ENCODE data around the gene TRPC4. TPM values are rescaled to one million over a fixed set of nuclear protein-coding genes. Genes with fewer than 3 reads are reported as not detected.

TRPC4 gene
- total RNA-seq, 1 experiment from 2014 or later: 0.10 TPM

DNA sequence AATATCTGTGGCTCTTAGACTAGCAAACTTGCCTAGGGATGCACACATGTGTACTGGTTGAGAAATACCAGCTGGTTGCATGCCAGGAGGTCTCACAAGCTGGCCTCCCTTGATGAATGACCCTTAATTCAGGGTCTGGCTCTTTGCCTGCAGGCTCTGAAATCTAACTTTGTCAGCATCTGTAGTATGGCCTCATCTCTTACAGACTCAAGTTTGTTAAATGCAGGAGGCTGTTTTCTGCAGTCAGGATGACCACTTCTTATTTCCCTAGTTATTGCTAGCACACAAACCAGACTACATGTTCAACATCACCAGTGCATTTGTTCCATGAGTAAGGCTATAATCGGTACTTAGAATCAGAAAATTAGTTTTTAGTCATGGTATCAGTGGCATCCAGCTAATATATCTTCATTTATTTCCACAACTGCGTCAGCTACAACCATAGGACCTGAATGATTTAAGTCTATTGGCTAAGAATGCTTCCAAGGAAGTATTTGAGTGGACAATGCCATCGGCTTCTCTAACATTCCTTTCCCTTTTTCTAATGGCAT, 247.7 kb downstream of the TRPC4 start:
- no peak overlapping the region for H3K4me3 ChIP-seq (ENCODE audit: low read depth in 2 of 2, low read length in 2 of 2)
- no peaks in the 10 kb centered on the region for H3K27me3 ChIP-seq (ENCODE audit: control insufficient read depth, insufficient read depth, low read length)
- no peaks in the 10 kb centered on the region for H3K9me3 ChIP-seq (ENCODE audit: control insufficient read depth, insufficient read depth, low read depth, low read length)
- no peak overlapping the region for H3K27ac ChIP-seq (ENCODE audit: low read length)
- ChIA-PET POLR2A (no interaction called here), CTCF (no interaction called here)
- DNase-seq (ENCODE audit: low read depth, low spot score): no peak
- no peak for ATAC-seq
- BruUV-seq (replicated peaks): no TSS peak
- TF ChIP-seq, protein P1, sequence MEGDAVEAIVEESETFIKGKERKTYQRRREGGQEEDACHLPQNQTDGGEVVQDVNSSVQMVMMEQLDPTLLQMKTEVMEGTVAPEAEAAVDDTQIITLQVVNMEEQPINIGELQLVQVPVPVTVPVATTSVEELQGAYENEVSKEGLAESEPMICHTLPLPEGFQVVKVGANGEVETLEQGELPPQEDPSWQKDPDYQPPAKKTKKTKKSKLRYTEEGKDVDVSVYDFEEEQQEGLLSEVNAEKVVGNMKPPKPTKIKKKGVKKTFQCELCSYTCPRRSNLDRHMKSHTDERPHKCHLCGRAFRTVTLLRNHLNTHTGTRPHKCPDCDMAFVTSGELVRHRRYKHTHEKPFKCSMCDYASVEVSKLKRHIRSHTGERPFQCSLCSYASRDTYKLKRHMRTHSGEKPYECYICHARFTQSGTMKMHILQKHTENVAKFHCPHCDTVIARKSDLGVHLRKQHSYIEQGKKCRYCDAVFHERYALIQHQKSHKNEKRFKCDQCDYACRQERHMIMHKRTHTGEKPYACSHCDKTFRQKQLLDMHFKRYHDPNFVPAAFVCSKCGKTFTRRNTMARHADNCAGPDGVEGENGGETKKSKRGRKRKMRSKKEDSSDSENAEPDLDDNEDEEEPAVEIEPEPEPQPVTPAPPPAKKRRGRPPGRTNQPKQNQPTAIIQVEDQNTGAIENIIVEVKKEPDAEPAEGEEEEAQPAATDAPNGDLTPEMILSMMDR (IDR thresholded peaks at IDR 0.05): no peak
- TF ChIP-seq, protein P2, sequence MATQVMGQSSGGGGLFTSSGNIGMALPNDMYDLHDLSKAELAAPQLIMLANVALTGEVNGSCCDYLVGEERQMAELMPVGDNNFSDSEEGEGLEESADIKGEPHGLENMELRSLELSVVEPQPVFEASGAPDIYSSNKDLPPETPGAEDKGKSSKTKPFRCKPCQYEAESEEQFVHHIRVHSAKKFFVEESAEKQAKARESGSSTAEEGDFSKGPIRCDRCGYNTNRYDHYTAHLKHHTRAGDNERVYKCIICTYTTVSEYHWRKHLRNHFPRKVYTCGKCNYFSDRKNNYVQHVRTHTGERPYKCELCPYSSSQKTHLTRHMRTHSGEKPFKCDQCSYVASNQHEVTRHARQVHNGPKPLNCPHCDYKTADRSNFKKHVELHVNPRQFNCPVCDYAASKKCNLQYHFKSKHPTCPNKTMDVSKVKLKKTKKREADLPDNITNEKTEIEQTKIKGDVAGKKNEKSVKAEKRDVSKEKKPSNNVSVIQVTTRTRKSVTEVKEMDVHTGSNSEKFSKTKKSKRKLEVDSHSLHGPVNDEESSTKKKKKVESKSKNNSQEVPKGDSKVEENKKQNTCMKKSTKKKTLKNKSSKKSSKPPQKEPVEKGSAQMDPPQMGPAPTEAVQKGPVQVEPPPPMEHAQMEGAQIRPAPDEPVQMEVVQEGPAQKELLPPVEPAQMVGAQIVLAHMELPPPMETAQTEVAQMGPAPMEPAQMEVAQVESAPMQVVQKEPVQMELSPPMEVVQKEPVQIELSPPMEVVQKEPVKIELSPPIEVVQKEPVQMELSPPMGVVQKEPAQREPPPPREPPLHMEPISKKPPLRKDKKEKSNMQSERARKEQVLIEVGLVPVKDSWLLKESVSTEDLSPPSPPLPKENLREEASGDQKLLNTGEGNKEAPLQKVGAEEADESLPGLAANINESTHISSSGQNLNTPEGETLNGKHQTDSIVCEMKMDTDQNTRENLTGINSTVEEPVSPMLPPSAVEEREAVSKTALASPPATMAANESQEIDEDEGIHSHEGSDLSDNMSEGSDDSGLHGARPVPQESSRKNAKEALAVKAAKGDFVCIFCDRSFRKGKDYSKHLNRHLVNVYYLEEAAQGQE (IDR thresholded peaks at IDR 0.05; ENCODE audit: insufficient read depth in 1 of 2, low read depth in 2 of 2, low read length in 1 of 2): no peak
- TF ChIP-seq POLR2AphosphoS5 (IDR thresholded peaks at IDR 0.05; ENCODE audit: low read depth, low read length) (no peak), SIN3A (IDR thresholded peaks at IDR 0.05; ENCODE audit: borderline replicate concordance, insufficient read depth, low read depth, low read length) (no peak), TCF7L2 (IDR thresholded peaks at IDR 0.05; ENCODE audit: low read depth, low read length) (no peak)
- H3K36me3 ChIP-seq (ENCODE audit: control insufficient read depth, insufficient read depth, low read length): no peaks in the 10 kb centered on the region
- in situ Hi-C loops (cut with HindIII; ENCODE audit: low pct_unique_long_range_greater_than_20kb, low sequenced_read_pairs): no loop called here
- intact Hi-C loops (cut with micrococcal nuclease; ENCODE audit: unreplicated experiment): no loop called here
- no peaks in the 10 kb centered on the region for H3K4me1 ChIP-seq (ENCODE audit: control insufficient read depth, insufficient read depth, low read length)

DNA sequence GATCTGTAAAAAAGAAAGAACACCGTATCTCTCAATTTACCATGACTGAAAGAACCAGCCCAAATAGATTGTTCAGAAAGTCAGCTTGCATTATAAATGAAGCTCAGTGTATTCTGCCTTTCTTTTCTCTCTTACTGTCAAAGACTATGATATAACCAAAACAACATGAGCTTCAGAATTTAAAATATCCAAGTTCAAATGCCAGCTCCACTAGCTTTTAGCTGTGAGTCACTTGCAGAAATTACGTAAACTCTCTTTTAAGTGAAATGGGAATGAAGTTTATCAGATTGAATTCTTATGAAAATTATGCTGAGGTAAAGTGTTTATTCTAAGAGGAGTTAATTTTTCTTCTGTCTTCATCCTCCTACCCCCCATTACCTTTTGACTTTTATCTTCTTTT, 251.0 kb downstream of the TRPC4 start:
- no peaks in the 10 kb centered on the region for H3K36me3 ChIP-seq (ENCODE audit: control insufficient read depth, insufficient read depth, low read length)
- H3K9me3 ChIP-seq (ENCODE audit: control insufficient read depth, insufficient read depth, low read depth, low read length): no peaks in the 10 kb centered on the region
- H3K27me3 ChIP-seq (ENCODE audit: control insufficient read depth, insufficient read depth, low read length): no peaks in the 10 kb centered on the region
- H3K4me1 ChIP-seq (ENCODE audit: control insufficient read depth, insufficient read depth, low read length): no peaks in the 10 kb centered on the region
- intact Hi-C loops (cut with micrococcal nuclease; ENCODE audit: unreplicated experiment) (no loop called here), in situ Hi-C loops (cut with HindIII; ENCODE audit: low pct_unique_long_range_greater_than_20kb, low sequenced_read_pairs) (no loop called here)
- POLR2A ChIA-PET: no interaction called here
- no TSS peak for BruUV-seq (replicated peaks)
- ATAC-seq: no peak
- H3K27ac ChIP-seq (ENCODE audit: low read length): no peak overlapping the region
- H3K4me3 ChIP-seq (ENCODE audit: low read depth in 2 of 2, low read length in 2 of 2): no peak overlapping the region
- DNase-seq (ENCODE audit: low read depth, low spot score): no peak
- CTCF ChIA-PET: interaction anchor here (0.6 kb wide), 1 partner anchor 10 kb away, joined by 3 read pairs; no protein-coding TSS in a partner anchor
- TF ChIP-seq, protein P2 (IDR thresholded peaks at IDR 0.05; ENCODE audit: insufficient read depth in 1 of 2, low read depth in 2 of 2, low read length in 1 of 2): no peak
- TF ChIP-seq SIN3A (IDR thresholded peaks at IDR 0.05; ENCODE audit: borderline replicate concordance, insufficient read depth, low read depth, low read length) (no peak), POLR2AphosphoS5 (IDR thresholded peaks at IDR 0.05; ENCODE audit: low read depth, low read length) (no peak), TCF7L2 (IDR thresholded peaks at IDR 0.05; ENCODE audit: low read depth, low read length) (no peak)
- TF ChIP-seq, protein P1 (IDR thresholded peaks at IDR 0.05): no peak
